MM.1S (cell line): ENCODE data around the gene CDC25B.
"Not testable (repeated sequence)": the region's sequence is repeated elsewhere in the genome, so short reads cannot be mapped to it uniquely, and the experiment has no call there.

Source experiments
- DNase-seq: peaks from one replicate; pipeline ENCODE4 v3.0.0-alpha.2; 2015
- H2AFZ ChIP-seq: fragments of 300-600 bp; sonication (generic); 2 replicates; pipeline ENCODE4 v1.6.0; 2016; ENCODE audit warnings: antibody characterized with exemption, low read length
- H3F3A ChIP-seq: fragments of 300-600 bp; sonication (generic); 2 replicates; pipeline ENCODE4 v1.6.1; 2016; ENCODE audit warnings: mild to moderate bottlenecking, antibody characterized with exemption, low read length, moderate library complexity, mixed read lengths; ENCODE audit not compliant: insufficient read depth
- H3K27ac ChIP-seq: fragments of 300-600 bp; sonication (generic); 2 replicates; pipeline ENCODE4 v1.5.1; 2016; ENCODE audit warnings: mild to moderate bottlenecking, low read length
- H3K27me3 ChIP-seq: fragments of 300-600 bp; sonication (generic); replicated peaks from 2 replicates; pipeline ENCODE4 v1.6.0; 2016; ENCODE audit warnings: low read length; ENCODE audit not compliant: insufficient read depth
- H3K36me3 ChIP-seq: fragments of 300-600 bp; sonication (generic); replicated peaks from 2 replicates; pipeline ENCODE4 v1.6.1; 2016; ENCODE audit warnings: mild to moderate bottlenecking, low read length, mixed read lengths; ENCODE audit not compliant: insufficient read depth
- H3K4me1 ChIP-seq: fragments of 300-600 bp; sonication (generic); 2 replicates; pipeline ENCODE4 v1.6.1; 2016; ENCODE audit warnings: low read length, mixed read lengths
- H3K4me2 ChIP-seq: fragments of 300-600 bp; sonication (generic); 2 replicates; pipeline ENCODE4 v1.6.0; 2016; ENCODE audit warnings: low read depth, low read length
- H3K4me3 ChIP-seq: fragments of 300-600 bp; sonication (generic); 2 replicates; pipeline ENCODE4 v1.5.1; 2016; ENCODE audit warnings: low read length, mixed read lengths
- H3K79me2 ChIP-seq: fragments of 300-600 bp; sonication (generic); 2 replicates; pipeline ENCODE4 v1.6.1; 2016; ENCODE audit warnings: mixed run types, low read length, mixed read lengths
- H3K9ac ChIP-seq: fragments of 300-600 bp; sonication (generic); 2 replicates; pipeline ENCODE4 v1.6.1; 2016; ENCODE audit warnings: low read length, mixed read lengths
- H3K9me2 ChIP-seq: fragments of 300-600 bp; sonication (generic); replicated peaks from 2 replicates; pipeline ENCODE4 v1.6.1; 2016; ENCODE audit warnings: mild to moderate bottlenecking, low read length, mixed read lengths; ENCODE audit not compliant: insufficient read depth
- H3K9me3 ChIP-seq: fragments of 300-600 bp; sonication (generic); replicated peaks from 2 replicates; pipeline ENCODE4 v1.6.1; 2016; ENCODE audit warnings: mild to moderate bottlenecking, low read length, mixed read lengths; ENCODE audit not compliant: insufficient read depth
- H4K20me1 ChIP-seq: fragments of 300-600 bp; sonication (generic); 2 replicates; pipeline ENCODE4 v1.6.1; 2016; ENCODE audit warnings: mild to moderate bottlenecking, low read length, moderate library complexity, mixed read lengths; ENCODE audit not compliant: insufficient read depth
- EZH2 ChIP-seq: fragments of 300-600 bp; sonication (generic); optimal IDR thresholded peaks from 2 replicates; pipeline ENCODE3; 2017; ENCODE audit warnings: low read depth, mild to moderate bottlenecking, antibody characterized with exemption, low read length, mixed read lengths
- EZH2phosphoT487 ChIP-seq: fragments of 300-600 bp; sonication (generic); IDR thresholded peaks from 2 replicates; pipeline ENCODE4 v1.6.1; 2018; ENCODE audit warnings: antibody characterized with exemption, low read length
- TF ChIP-seq, protein P1 (sequence below): fragments of 300-600 bp; sonication (generic); IDR thresholded peaks from 2 replicates; pipeline ENCODE4 v1.5.1; 2016; ENCODE audit warnings: antibody characterized with exemption, low read length, mixed read lengths

Gene CDC25B

DNA sequence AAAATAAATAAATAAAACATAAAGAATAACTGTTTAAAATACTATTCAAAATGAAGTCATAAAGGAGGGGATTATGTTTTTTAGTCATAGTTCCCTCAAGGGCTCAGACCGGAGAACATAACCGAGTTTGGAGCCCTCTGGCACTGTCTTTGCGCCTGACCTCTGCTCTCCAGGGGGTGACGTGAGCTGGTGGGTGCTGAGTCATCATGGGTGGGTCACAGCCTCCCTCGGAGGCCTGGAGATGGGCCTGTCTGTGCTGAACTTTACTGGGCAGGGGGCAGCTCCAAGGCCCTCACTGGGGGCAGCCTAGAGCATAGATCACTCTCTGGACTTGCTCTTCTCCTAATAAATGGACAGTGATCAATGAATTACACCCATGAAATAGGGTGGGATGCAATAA is 47.4 kb downstream of the CDC25B start:
- Histone ChIP-seq H3K4me3 (no peak overlapping the region), H3K79me2 (peaks cover 22% of the 10 kb centered on the region), H2AFZ (no peak overlapping the region), H3K9me2 (no peaks in the 10 kb centered on the region), H3K9ac (no peak overlapping the region), H3K9me3 (no peaks in the 10 kb centered on the region), H3K27me3 (no peaks in the 10 kb centered on the region), H3K27ac (no peak overlapping the region), H3F3A (peaks cover 18% of the 10 kb centered on the region; the same call in 1 of the 2 replicates), H3K4me1 (peaks cover 29% of the 10 kb centered on the region), H4K20me1 (no peaks in the 10 kb centered on the region), H3K36me3 (no peaks in the 10 kb centered on the region), H3K4me2 (no peak overlapping the region)
- DNase-seq = no peak
- TF ChIP-seq, protein P1, sequence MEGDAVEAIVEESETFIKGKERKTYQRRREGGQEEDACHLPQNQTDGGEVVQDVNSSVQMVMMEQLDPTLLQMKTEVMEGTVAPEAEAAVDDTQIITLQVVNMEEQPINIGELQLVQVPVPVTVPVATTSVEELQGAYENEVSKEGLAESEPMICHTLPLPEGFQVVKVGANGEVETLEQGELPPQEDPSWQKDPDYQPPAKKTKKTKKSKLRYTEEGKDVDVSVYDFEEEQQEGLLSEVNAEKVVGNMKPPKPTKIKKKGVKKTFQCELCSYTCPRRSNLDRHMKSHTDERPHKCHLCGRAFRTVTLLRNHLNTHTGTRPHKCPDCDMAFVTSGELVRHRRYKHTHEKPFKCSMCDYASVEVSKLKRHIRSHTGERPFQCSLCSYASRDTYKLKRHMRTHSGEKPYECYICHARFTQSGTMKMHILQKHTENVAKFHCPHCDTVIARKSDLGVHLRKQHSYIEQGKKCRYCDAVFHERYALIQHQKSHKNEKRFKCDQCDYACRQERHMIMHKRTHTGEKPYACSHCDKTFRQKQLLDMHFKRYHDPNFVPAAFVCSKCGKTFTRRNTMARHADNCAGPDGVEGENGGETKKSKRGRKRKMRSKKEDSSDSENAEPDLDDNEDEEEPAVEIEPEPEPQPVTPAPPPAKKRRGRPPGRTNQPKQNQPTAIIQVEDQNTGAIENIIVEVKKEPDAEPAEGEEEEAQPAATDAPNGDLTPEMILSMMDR = no peak
- TF ChIP-seq EZH2 = no peak
- no peak for TF ChIP-seq EZH2phosphoT487

GRCh38 chr20:3843990-3844619 is 48.0 kb downstream of the CDC25B start:
- H3F3A ChIP-seq = peaks cover 13% of the 10 kb centered on the region; the same call in 1 of the 2 replicates

DNA sequence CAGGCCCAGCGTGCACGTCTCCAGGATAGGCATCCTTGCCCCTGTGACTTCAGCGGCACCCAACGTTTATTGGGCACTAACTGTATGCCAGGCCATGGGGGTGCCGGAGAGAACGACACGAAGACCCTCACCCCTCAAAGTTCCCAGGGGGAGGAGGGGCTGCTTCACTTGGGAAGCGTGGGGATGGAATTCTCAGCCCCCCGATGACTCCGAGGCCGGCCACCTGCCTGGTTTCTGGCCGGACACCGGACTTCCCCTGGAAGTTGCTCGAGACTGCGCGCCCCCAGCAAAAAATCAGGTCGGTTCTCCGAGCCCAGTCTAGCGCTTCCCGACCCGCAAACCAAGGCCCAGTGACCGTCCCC is 50.2 kb downstream of the CDC25B start:
- peak overlapping the region; percentile 98 for H3K4me2 ChIP-seq
- no peaks in the 10 kb centered on the region for H3K27me3 ChIP-seq
- H4K20me1 ChIP-seq = no peaks in the 10 kb centered on the region
- H3K9me3 ChIP-seq = no peaks in the 10 kb centered on the region
- H3K9me2 ChIP-seq = no peaks in the 10 kb centered on the region
- H3K79me2 ChIP-seq = peaks cover 32% of the 10 kb centered on the region
- peak overlapping the region; percentile 94 for H3K9ac ChIP-seq
- H3K27ac ChIP-seq = no peak overlapping the region
- H3K36me3 ChIP-seq = no peaks in the 10 kb centered on the region
- H3K4me3 ChIP-seq = peak overlapping the region; percentile 99
- DNase-seq = no peak
- H3K4me1 ChIP-seq = peaks cover 9% of the 10 kb centered on the region
- peaks cover 4% of the 10 kb centered on the region; the same call in 1 of the 2 replicates for H3F3A ChIP-seq
- peak overlapping the region; percentile 87 for H2AFZ ChIP-seq
- TF ChIP-seq, protein P1 = no peak
- TF ChIP-seq EZH2 (no peak), EZH2phosphoT487 (no peak)

More at GRCh38 chr20:3843990-3844619, 48.0 kb downstream of the CDC25B start:
- not testable (repeated sequence) for H3K9me3 ChIP-seq, DNase-seq, H3K9ac ChIP-seq, H3K9me2 ChIP-seq, H3K4me3 ChIP-seq, H3K27ac ChIP-seq, H2AFZ ChIP-seq, H3K4me2 ChIP-seq, H3K36me3 ChIP-seq, H4K20me1 ChIP-seq, H3K27me3 ChIP-seq
- peaks cover 28% of the 10 kb centered on the region for H3K79me2 ChIP-seq
- peaks cover 23% of the 10 kb centered on the region for H3K4me1 ChIP-seq

GRCh38 chr20:3846740-3847428 is 50.8 kb downstream of the CDC25B start, which contains the start of gene MAVS:
Gene MAVS, plus strand, starts transcription at chr20:3846834. Its CDS starts 7,791 bp downstream, at chr20:3854625.
- H3F3A ChIP-seq = peaks cover 4% of the 10 kb centered on the region; the same call in 1 of the 2 replicates

More at GRCh38 chr20:3846740-3847428, 50.8 kb downstream of the CDC25B start, which contains the start of gene MAVS:
- no peaks in the 10 kb centered on the region for H3K27me3 ChIP-seq
- peaks cover 32% of the 10 kb centered on the region for H3K79me2 ChIP-seq
- H3K9me3 ChIP-seq = no peaks in the 10 kb centered on the region
- H3K9me2 ChIP-seq = no peaks in the 10 kb centered on the region
- H4K20me1 ChIP-seq = no peaks in the 10 kb centered on the region
- peaks cover 9% of the 10 kb centered on the region for H3K4me1 ChIP-seq
- peak within 1 kb of the TSS; percentile 99 for H3K4me3 ChIP-seq
- H3K27ac ChIP-seq = peak within 1 kb of the TSS; percentile 33; the same call in 1 of the 2 replicates
- peak within 1 kb of the TSS; percentile 87 for H2AFZ ChIP-seq
- TF ChIP-seq, protein P1 = 0 out of 2 replicates have a peak, but pooled peaks have one; percentile 10
- no peak for TF ChIP-seq EZH2phosphoT487
- DNase-seq = peak; percentile 87
- peak within 1 kb of the TSS; percentile 98 for H3K4me2 ChIP-seq
- no peaks in the 10 kb centered on the region for H3K36me3 ChIP-seq
- H3K9ac ChIP-seq = peak within 1 kb of the TSS; percentile 94
